Smooth muscle cell (in vitro differentiated cells): ENCODE results near the gene SV2A. TPM values are rescaled to one million over a fixed set of nuclear protein-coding genes. Genes with fewer than 3 reads are reported as not detected.
"Not testable (repeated sequence)": the region's sequence is repeated elsewhere in the genome, so short reads cannot be mapped to it uniquely, and the experiment has no call there.

Source experiments
- DNase-seq: peaks from one replicate; lab custom pipeline; 2025; ENCODE audit not compliant: unreplicated experiment; lab: John Stamatoyannopoulos, UW
- H2AFZ ChIP-seq: fragments of 200-600 bp; sonication (generic); 2 replicates; pipeline ENCODE4 v1.6.0; 2016; ENCODE audit warnings: antibody characterized with exemption, low read depth, mild to moderate bottlenecking
- H3F3A ChIP-seq: fragments of 200-600 bp; sonication (generic); 2 replicates; pipeline ENCODE4 v1.6.0; 2017; ENCODE audit warnings: antibody characterized with exemption, low read depth
- H3K27ac ChIP-seq: fragments of 200-600 bp; sonication (generic); 2 replicates; pipeline ENCODE4 v1.5.1; 2016; ENCODE audit warnings: low read depth, mild to moderate bottlenecking
- H3K27me3 ChIP-seq: fragments of 200-600 bp; sonication (generic); 2 replicates; pipeline ENCODE4 v1.6.1; 2016; ENCODE audit warnings: low read depth, mild to moderate bottlenecking
- H3K36me3 ChIP-seq: fragments of 200-600 bp; sonication (generic); 2 replicates; pipeline ENCODE4 v1.5.1; 2016; ENCODE audit warnings: low read depth
- H3K4me1 ChIP-seq: fragments of 200-600 bp; sonication (generic); 2 replicates; pipeline ENCODE4 v1.5.1; 2016; ENCODE audit warnings: low read depth
- H3K4me2 ChIP-seq: fragments of 200-600 bp; sonication (generic); 2 replicates; pipeline ENCODE4 v1.6.0; 2016; ENCODE audit warnings: mild to moderate bottlenecking
- H3K4me3 ChIP-seq: fragments of 200-600 bp; sonication (generic); 2 replicates; pipeline ENCODE4 v1.5.1; 2016; ENCODE audit warnings: mild to moderate bottlenecking
- H3K79me2 ChIP-seq: fragments of 200-600 bp; sonication (generic); 2 replicates; pipeline ENCODE4 v1.6.0; 2016; ENCODE audit warnings: low read depth, mild to moderate bottlenecking
- H3K9ac ChIP-seq: fragments of 200-600 bp; sonication (generic); 2 replicates; pipeline ENCODE4 v1.6.0; 2016; ENCODE audit warnings: low read depth
- H3K9me3 ChIP-seq: fragments of 200-600 bp; sonication (generic); replicated peaks from 2 replicates; pipeline ENCODE4 v1.5.1; 2016; ENCODE audit warnings: low read depth
- H4K20me1 ChIP-seq: fragments of 200-600 bp; sonication (generic); 2 replicates; pipeline ENCODE4 v1.6.0; 2016; ENCODE audit warnings: low read depth
- WGBS: methylation state at CpG from one replicate; pipeline ENCODE4 v1.1.7; 2016; ENCODE audit warnings: low lambda C conversion rate; 5-methylcytosine and 5-hydroxymethylcytosine counted together
- polyA plus RNA-seq: library from polyadenylated mRNA; unstranded; fragments of >200 nt; fragmentation: Nextera tagmentation; extraction: Ambion mirVana; gene quantifications from 2 replicates; pipeline ENCODE4 v1.2.1, GENCODE V29; 2016
- total RNA-seq: library from RNA; depleted of rRNA; stranded (reverse); fragments of >200 nt; gene quantifications from 2 replicates; pipeline ENCODE4 v1.2.3, GENCODE V29; 2014
- TF ChIP-seq, protein P1 (sequence below): fragments of 200-600 bp; sonication (generic); IDR thresholded peaks from 2 replicates; pipeline ENCODE4 v1.5.1; 2017; ENCODE audit warnings: borderline replicate concordance, mild to moderate bottlenecking, antibody characterized with exemption; ENCODE audit not compliant: insufficient read depth, poor library complexity, severe bottlenecking

SV2A gene
- total and polyA plus RNA-seq, 2 experiments from 2014 or later, result 9.8 to 14.0 TPM

DNA sequence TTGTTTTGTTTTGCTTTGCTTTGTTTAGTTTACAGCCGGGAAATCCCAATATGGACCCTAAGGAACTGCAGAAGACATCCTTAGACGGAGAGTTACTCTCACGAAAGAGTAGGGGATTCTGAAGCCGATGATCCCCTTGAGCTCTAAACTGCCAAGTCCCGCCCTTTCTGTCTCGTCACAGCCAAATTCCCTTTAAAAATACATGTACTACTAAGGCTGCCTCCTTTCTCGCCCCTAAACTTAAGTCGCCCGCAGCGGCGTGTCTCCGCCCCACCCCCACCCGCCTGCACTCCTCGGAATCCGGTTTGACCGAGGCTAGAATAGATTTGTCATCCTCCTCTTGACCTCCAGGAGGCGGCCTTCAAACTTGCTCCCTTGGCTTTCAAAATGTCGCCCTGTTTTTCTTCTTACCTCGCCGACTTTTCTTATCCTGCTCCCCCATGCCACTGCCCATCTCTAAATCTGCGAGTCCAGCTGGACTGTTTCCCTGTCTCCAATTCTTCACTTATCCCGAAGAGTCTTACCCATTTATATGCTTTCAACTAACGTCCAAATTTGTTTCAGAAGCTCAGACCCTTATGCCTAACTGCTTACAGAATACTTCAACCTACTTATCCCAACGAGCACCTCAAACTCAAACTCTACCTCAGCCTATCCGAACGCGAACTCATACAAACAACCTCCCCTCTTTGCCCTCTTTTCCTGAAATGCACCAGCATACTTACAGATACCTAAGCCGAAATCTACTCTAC lies 29.2 kb downstream of the SV2A start:
- Histone ChIP-seq H3K4me1 (peaks cover 19% of the 10 kb centered on the region), H2AFZ (peak overlapping the region; percentile 53), H3K9ac (peak overlapping the region; percentile 92), H3K4me2 (peak overlapping the region; percentile 97), H3K27ac (peak overlapping the region; percentile 98), H4K20me1 (peaks cover 18% of the 10 kb centered on the region), H3K36me3 (no peaks in the 10 kb centered on the region), H3K27me3 (no peaks in the 10 kb centered on the region), H3K79me2 (peaks cover 15% of the 10 kb centered on the region), H3F3A (peaks cover 11% of the 10 kb centered on the region), H3K9me3 (no peaks in the 10 kb centered on the region), H3K4me3 (peak overlapping the region; percentile 64)
- WGBS, result 4% methylated on average over 28 of the region's 28 CpGs
- DNase-seq, result peak; percentile 49
- TF ChIP-seq, protein P1, sequence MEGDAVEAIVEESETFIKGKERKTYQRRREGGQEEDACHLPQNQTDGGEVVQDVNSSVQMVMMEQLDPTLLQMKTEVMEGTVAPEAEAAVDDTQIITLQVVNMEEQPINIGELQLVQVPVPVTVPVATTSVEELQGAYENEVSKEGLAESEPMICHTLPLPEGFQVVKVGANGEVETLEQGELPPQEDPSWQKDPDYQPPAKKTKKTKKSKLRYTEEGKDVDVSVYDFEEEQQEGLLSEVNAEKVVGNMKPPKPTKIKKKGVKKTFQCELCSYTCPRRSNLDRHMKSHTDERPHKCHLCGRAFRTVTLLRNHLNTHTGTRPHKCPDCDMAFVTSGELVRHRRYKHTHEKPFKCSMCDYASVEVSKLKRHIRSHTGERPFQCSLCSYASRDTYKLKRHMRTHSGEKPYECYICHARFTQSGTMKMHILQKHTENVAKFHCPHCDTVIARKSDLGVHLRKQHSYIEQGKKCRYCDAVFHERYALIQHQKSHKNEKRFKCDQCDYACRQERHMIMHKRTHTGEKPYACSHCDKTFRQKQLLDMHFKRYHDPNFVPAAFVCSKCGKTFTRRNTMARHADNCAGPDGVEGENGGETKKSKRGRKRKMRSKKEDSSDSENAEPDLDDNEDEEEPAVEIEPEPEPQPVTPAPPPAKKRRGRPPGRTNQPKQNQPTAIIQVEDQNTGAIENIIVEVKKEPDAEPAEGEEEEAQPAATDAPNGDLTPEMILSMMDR, result peak; percentile 44

DNA sequence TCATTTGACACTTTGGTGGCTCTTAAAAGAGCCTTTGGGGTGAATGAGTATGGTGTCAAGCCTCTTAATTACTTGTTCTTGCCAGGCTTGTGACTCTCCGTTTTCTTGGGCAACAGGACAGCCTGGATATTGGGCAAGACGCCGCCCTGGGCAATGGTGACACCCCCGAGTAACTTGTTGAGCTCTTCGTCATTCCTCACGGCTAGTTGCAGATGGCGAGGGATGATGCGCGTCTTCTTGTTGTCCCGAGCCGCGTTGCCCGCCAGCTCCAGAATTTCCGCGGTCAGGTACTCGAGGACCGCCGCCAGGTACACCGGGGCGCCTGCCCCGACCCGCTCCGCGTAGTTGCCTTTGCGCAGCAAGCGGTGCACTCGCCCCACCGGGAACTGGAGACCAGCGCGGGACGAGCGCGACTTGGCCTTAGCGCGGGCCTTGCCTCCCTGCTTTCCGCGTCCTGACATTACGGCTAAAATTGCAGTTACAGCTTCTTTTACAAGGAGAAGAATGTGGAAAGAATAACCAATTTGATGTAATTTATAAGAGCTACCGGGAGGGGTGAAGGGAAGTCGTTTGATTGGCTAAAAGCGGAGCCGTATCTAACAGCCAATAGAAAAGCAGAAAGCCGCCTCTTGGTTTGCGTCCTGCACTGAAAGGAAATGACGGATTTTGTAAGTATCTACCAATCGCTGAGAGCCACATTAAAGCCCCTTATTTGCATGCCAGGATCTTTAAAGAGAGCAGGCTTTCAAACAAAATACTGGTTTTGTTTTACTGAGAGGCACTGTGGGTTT lies 30.0 kb downstream of the SV2A start:
- WGBS, result 2% methylated on average over 46 of the region's 46 CpGs
- Histone ChIP-seq H3F3A (peaks cover 11% of the 10 kb centered on the region), H3K79me2 (peaks cover 20% of the 10 kb centered on the region), H3K4me2 (peak overlapping the region; percentile 97), H4K20me1 (peaks cover 18% of the 10 kb centered on the region), H3K4me3 (peak overlapping the region; percentile 64), H3K36me3 (no peaks in the 10 kb centered on the region), H3K4me1 (peaks cover 19% of the 10 kb centered on the region), H2AFZ (peak overlapping the region; percentile 53), H3K9ac (peak overlapping the region; percentile 92), H3K27me3 (no peaks in the 10 kb centered on the region), H3K9me3 (no peaks in the 10 kb centered on the region), H3K27ac (peak overlapping the region; percentile 98)
- TF ChIP-seq, protein P1, result no peak
- peak; percentile 46 for DNase-seq

DNA sequence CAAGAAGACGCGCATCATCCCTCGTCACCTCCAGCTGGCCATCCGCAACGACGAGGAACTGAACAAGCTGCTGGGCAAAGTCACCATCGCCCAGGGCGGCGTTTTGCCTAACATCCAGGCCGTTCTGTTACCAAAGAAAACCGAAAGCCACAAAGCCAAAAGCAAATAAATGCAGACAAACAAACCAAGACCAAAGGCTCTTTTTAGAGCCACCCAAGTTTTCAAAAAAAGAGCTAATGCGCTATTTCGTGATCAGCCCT lies 30.5 kb downstream of the SV2A start:
- peaks cover 19% of the 10 kb centered on the region for H3K4me1 ChIP-seq
- H2AFZ ChIP-seq, H3K36me3 ChIP-seq, H3K27me3 ChIP-seq, H3K9me3 ChIP-seq, DNase-seq: not testable (repeated sequence)
- peaks cover 26% of the 10 kb centered on the region for H3K79me2 ChIP-seq
- H4K20me1 ChIP-seq, result peaks cover 18% of the 10 kb centered on the region
- H3F3A ChIP-seq, result peaks cover 11% of the 10 kb centered on the region
- H3K4me2 ChIP-seq, result peak overlapping the region; percentile 97
- WGBS, result 0% methylated on average over 13 of the region's 13 CpGs
- peak overlapping the region; percentile 92 for H3K9ac ChIP-seq
- peak overlapping the region; percentile 64 for H3K4me3 ChIP-seq
- peak overlapping the region; percentile 98 for H3K27ac ChIP-seq

DNA sequence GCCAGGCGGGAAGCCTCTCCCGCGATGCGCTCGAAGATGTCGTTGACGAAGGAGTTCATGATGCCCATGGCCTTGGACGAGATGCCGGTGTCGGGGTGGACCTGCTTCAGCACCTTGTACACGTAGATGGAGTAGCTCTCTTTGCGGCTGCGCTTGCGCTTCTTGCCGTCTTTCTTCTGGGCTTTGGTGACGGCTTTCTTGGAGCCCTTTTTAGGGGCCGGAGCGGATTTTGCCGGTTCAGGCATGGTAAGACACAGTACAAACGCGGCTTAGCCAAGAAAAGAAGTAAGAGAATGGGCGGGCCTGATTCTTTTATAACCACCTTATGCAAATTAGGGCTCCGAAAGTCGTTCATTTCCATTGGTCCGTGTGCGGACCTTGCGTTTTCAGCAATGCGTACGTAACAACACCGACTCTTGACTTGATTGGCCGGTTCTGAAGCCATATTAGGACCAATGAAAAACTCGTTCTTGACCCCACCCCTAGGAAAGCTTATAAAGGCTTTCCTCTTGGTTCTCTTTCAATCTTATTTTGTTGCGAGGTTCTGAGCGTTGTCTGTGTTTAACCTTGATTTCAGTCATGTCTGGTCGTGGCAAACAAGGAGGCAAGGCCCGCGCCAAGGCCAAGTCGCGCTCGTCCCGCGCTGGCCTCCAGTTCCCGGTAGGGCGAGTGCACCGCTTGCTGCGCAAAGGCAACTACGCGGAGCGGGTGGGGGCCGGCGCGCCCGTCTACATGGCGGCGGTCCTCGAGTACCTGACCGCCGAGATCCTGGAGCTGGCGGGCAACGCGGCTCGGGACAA lies 31.0 kb downstream of the SV2A start:
- peaks cover 18% of the 10 kb centered on the region for H4K20me1 ChIP-seq
- H3F3A ChIP-seq, result peaks cover 11% of the 10 kb centered on the region
- peak overlapping the region; percentile 92 for H3K9ac ChIP-seq
- H3K36me3 ChIP-seq, result no peaks in the 10 kb centered on the region
- peak overlapping the region; percentile 97 for H3K4me2 ChIP-seq
- H3K4me3 ChIP-seq, result peak overlapping the region; percentile 64
- WGBS, result 1% methylated on average over 62 of the region's 62 CpGs
- H2AFZ ChIP-seq, result no peak overlapping the region
- H3K9me3 ChIP-seq, result no peaks in the 10 kb centered on the region
- H3K27me3 ChIP-seq, result no peaks in the 10 kb centered on the region
- DNase-seq, result peak; percentile 71
- H3K27ac ChIP-seq, result peak overlapping the region; percentile 98
- TF ChIP-seq, protein P1, result no peak
- peaks cover 27% of the 10 kb centered on the region for H3K79me2 ChIP-seq
- H3K4me1 ChIP-seq, result peaks cover 19% of the 10 kb centered on the region

DNA sequence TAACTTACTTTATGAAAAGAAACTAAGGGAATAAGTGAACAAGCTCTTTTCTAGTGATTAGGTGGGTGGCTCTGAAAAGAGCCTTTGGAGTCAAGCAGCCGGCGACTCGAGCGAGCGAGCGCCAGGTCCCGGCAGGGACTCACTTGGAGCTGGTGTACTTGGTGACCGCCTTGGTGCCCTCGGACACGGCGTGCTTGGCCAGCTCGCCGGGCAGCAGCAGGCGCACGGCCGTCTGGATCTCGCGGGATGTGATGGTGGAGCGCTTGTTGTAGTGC lies 31.6 kb downstream of the SV2A start:
- WGBS, result under 1% methylated on average over 19 of the region's 19 CpGs
- Histone ChIP-seq H3K9ac (peak overlapping the region; percentile 92), H3K4me1 (peaks cover 19% of the 10 kb centered on the region), H3K27ac (peak overlapping the region; percentile 98), H3K4me3 (peak overlapping the region; percentile 64), H3K4me2 (peak overlapping the region; percentile 97), H4K20me1 (peaks cover 18% of the 10 kb centered on the region), H3F3A (peaks cover 11% of the 10 kb centered on the region), H3K79me2 (peaks cover 27% of the 10 kb centered on the region)
- not testable (repeated sequence) for H3K27me3 ChIP-seq, H3K9me3 ChIP-seq, DNase-seq, H2AFZ ChIP-seq, H3K36me3 ChIP-seq
